Natural killer cell (primary cell): ENCODE results near the gene LYPLAL1. TPM values are rescaled to one million over a fixed set of nuclear protein-coding genes. Genes with fewer than 3 reads are reported as not detected.

Experiments
- ATAC-seq, 3 donors: fragments of 150-1000 bp in 2 of 3; fragments of 200-7000 bp in 1 of 3; cut with Tn5 transposase; 1 replicate in 1 of 3; 2 replicates in 2 of 3; pipeline ENCODE4 v1.10.0; 2021; ENCODE audit warnings: mild to moderate bottlenecking in 2 of 3, moderate library complexity in 2 of 3
- DNase-seq, 2 donors: peaks; one replicate each; pipeline versions ENCODE4 v3.0.0 to v3.0.0-alpha.2; 2013 to 2021; ENCODE audit warnings: mixed read lengths in 1 of 2
- H3K27ac ChIP-seq: one replicate; pipeline ENCODE4 v1.5.1; 2013; ENCODE audit warnings: mild to moderate bottlenecking, low read length
- H3K27me3 ChIP-seq: one replicate; pipeline ENCODE4 v1.6.1; 2013; ENCODE audit warnings: low read length; ENCODE audit not compliant: control insufficient read depth, insufficient read depth
- H3K36me3 ChIP-seq: one replicate; pipeline ENCODE4 v1.6.1; 2013; ENCODE audit warnings: low read length; ENCODE audit not compliant: control insufficient read depth, insufficient read depth
- H3K4me1 ChIP-seq: one replicate; pipeline ENCODE4 v1.6.1; 2013; ENCODE audit warnings: low read length; ENCODE audit not compliant: control insufficient read depth, insufficient read depth
- H3K4me3 ChIP-seq: one replicate; pipeline ENCODE4 v1.5.1; 2013; ENCODE audit warnings: low read length
- H3K9me3 ChIP-seq: one replicate; pipeline ENCODE4 v1.6.1; 2013; ENCODE audit warnings: low read length; ENCODE audit not compliant: control insufficient read depth, insufficient read depth
- H3K27ac Mint-ChIP-seq, 2 donors: one replicate each; pipeline ENCODE4 v1.8.0; 2022; ENCODE audit warnings: mild to moderate bottlenecking in 2 of 2, mixed read lengths in 2 of 2, moderate library complexity in 1 of 2
- H3K27me3 Mint-ChIP-seq, 2 donors: one replicate each; pipeline ENCODE4 v1.8.0; 2022; ENCODE audit warnings: low read depth in 2 of 2, mixed read lengths in 2 of 2
- H3K36me3 Mint-ChIP-seq: one replicate; pipeline ENCODE4 v1.8.0; 2022; ENCODE audit warnings: mixed read lengths
- H3K4me1 Mint-ChIP-seq, 2 donors: one replicate each; pipeline ENCODE4 v1.8.0; 2022; ENCODE audit warnings: mixed read lengths in 2 of 2
- H3K4me3 Mint-ChIP-seq: one replicate; pipeline ENCODE4 v1.8.0; 2022; ENCODE audit warnings: mild to moderate bottlenecking, moderate library complexity, mixed read lengths
- H3K9me3 Mint-ChIP-seq, 2 donors: one replicate each; pipeline ENCODE4 v1.8.0; 2022; ENCODE audit warnings: mixed read lengths in 2 of 2
- WGBS: methylation state at CpG from one replicate; pipeline ENCODE4 v1.1.7; 2013; ENCODE audit warnings: missing lambda C conversion rate; ENCODE audit not compliant: insufficient coverage; 5-methylcytosine and 5-hydroxymethylcytosine counted together
- intact Hi-C: fragments of 100-400 bp; cut with micrococcal nuclease; formaldehyde crosslinking; loops from one replicate; pipeline ENCODE4 v1.14.2; 2022
- total RNA-seq, 4 donors: library from RNA; stranded (reverse); fragments of 120-200 nt in 1 of 4; gene quantifications; one replicate each; pipeline versions ENCODE4 v1.2.3 to v1.2.4, GENCODE V29; 2013 to 2022
- TF ChIP-seq, protein P1 (sequence below): fragments of 200-600 bp; IDR thresholded peaks from one replicate; pipeline ENCODE4 v1.8.0; 2022; ENCODE audit warnings: antibody characterized with exemption

The LYPLAL1 gene
- total RNA-seq, 3 donors from 2014 or later (not counting 1 experiment from before 2014, with no cell fraction given), result 13.1 to 18.3 (median 15.9) TPM

DNA sequence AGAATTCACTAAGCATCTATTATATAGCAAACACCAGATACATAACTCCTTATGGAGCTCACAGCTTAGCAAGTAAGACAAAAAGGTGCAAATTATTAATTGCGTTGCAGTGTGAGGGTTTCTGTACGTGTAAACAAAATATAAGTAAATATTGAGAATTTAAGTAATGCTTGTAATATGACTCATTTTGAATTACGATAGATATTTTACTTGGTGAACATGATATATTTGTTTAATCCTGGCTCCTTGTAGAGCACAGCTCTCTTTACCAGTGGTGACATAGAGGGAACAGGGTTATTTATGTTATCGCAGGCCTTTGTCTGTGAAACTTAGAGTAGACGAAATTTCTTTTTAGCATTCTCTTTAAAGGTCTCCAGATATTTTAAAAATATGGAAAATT is 36.4 kb downstream of the LYPLAL1 start:
- Histone ChIP-seq H3K27me3 (no peaks in the 10 kb centered on the region), H3K4me3 (no peak overlapping the region), H3K4me1 (no peaks in the 10 kb centered on the region), H3K36me3 (peaks cover 2% of the 10 kb centered on the region), H3K9me3 (no peaks in the 10 kb centered on the region), H3K27ac (no peak overlapping the region)
- 100% methylated on average over 3 of the region's 5 CpGs for whole genome bisulfite sequencing
- no peaks in the 10 kb centered on the region for H3K27me3 Mint-ChIP-seq
- intact Hi-C loops, result no loop called here
- no peak for ATAC-seq
- no peak for DNase-seq
- TF ChIP-seq, protein P1, sequence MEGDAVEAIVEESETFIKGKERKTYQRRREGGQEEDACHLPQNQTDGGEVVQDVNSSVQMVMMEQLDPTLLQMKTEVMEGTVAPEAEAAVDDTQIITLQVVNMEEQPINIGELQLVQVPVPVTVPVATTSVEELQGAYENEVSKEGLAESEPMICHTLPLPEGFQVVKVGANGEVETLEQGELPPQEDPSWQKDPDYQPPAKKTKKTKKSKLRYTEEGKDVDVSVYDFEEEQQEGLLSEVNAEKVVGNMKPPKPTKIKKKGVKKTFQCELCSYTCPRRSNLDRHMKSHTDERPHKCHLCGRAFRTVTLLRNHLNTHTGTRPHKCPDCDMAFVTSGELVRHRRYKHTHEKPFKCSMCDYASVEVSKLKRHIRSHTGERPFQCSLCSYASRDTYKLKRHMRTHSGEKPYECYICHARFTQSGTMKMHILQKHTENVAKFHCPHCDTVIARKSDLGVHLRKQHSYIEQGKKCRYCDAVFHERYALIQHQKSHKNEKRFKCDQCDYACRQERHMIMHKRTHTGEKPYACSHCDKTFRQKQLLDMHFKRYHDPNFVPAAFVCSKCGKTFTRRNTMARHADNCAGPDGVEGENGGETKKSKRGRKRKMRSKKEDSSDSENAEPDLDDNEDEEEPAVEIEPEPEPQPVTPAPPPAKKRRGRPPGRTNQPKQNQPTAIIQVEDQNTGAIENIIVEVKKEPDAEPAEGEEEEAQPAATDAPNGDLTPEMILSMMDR, result no peak
- H3K4me1 Mint-ChIP-seq, result peaks cover 0 to under 1% of the 10 kb centered on the region in 2 donors
- no peak overlapping the region for H3K4me3 Mint-ChIP-seq
- H3K36me3 Mint-ChIP-seq, result peaks cover 7% of the 10 kb centered on the region
- no peaks in the 10 kb centered on the region for H3K9me3 Mint-ChIP-seq
- H3K27ac Mint-ChIP-seq, result no peak overlapping the region

DNA sequence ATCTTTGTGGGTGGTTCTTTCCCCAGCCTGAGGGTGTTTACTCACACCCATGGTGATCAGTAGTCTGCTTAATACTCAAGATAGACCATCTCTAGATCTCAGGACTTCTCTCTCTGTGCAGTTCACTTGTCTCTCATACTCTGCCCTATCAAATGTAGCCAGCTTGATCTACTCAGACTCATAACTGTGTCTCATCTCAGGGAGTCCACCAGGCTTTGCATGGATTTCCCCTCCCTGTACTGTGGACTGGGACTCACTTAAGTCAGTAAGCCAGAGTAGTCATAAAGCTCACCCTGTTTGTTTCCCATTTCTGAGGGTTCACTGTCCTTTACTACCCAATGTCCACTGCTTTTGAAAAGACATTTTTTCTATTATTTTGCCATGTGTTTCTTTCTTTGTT is 41.8 kb downstream of the LYPLAL1 start:
- H3K36me3 Mint-ChIP-seq, result peaks cover 17% of the 10 kb centered on the region
- Histone ChIP-seq H3K36me3 (peaks cover 2% of the 10 kb centered on the region), H3K9me3 (no peaks in the 10 kb centered on the region), H3K27ac (no peak overlapping the region), H3K4me3 (no peak overlapping the region), H3K27me3 (no peaks in the 10 kb centered on the region), H3K4me1 (no peaks in the 10 kb centered on the region)
- TF ChIP-seq, protein P1, result no peak
- H3K9me3 Mint-ChIP-seq, result no peaks in the 10 kb centered on the region
- ATAC-seq, result peak in 1 of 3 donors; percentile 22
- intact Hi-C loops, result no loop called here
- H3K4me1 Mint-ChIP-seq, result peaks cover 16 to 17% of the 10 kb centered on the region in 2 donors
- H3K27me3 Mint-ChIP-seq, result no peaks in the 10 kb centered on the region
- DNase-seq, result no peak
- no peak overlapping the region for H3K4me3 Mint-ChIP-seq
- no peak overlapping the region for H3K27ac Mint-ChIP-seq

DNA sequence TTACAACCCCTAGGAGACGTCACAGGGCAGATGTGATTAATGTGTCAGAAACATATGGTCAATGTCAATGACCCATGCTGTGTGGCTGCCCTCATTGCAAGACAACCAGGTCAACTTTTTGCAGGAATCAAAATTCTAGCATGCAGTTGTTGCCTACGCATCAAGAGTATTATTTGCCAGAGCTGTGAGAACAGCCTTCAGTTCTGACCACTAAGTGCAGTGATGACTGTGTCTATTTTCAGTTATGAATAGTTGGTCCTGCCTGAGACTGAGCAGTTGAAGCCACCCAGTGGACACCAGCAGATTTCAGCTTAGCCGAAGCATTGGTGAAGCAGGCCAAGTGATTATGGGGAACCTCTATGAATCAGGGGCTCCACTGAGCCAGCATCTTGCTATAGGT is 47.3 kb downstream of the LYPLAL1 start:
- H3K4me1 Mint-ChIP-seq, result peaks cover 9 to 15% of the 10 kb centered on the region in 2 donors
- Histone ChIP-seq H3K36me3 (no peaks in the 10 kb centered on the region), H3K9me3 (no peaks in the 10 kb centered on the region), H3K4me1 (no peaks in the 10 kb centered on the region), H3K4me3 (no peak overlapping the region), H3K27ac (no peak overlapping the region), H3K27me3 (no peaks in the 10 kb centered on the region)
- H3K9me3 Mint-ChIP-seq, result no peaks in the 10 kb centered on the region
- no peaks in the 10 kb centered on the region for H3K27me3 Mint-ChIP-seq
- no peak overlapping the region for H3K27ac Mint-ChIP-seq
- H3K4me3 Mint-ChIP-seq, result no peak overlapping the region
- ATAC-seq, result no peak
- intact Hi-C loops, result no loop called here
- DNase-seq, result no peak
- TF ChIP-seq, protein P1, result no peak
- WGBS, result 93% methylated on average over 3 of the region's 3 CpGs
- peaks cover 3% of the 10 kb centered on the region for H3K36me3 Mint-ChIP-seq

DNA sequence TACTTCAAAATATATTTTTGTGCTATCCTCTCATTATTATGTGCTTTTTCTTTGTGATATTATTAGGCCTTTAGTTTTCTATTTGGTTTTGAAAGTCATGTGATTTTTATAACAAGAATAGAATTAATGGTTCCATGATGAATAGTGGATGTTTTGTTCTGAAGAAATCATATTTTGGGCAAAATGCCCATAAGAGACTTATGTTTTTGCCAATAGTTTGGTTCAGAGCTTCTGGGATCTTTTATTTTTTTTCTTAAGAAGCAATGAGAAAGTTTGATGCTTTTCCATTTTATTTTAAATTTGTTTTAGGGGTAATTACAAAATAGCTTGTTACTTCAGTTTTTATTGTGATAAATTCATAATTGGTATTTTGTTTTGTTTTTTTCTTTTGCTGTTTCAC is 49.8 kb downstream of the LYPLAL1 start:
- intact Hi-C loops, result no loop called here
- ATAC-seq (no peak), DNase-seq (no peak)
- Mint-ChIP-seq H3K36me3 (no peaks in the 10 kb centered on the region), H3K27me3 (no peaks in the 10 kb centered on the region), H3K4me1 (peaks cover 0 to 5% of the 10 kb centered on the region in 2 donors), H3K27ac (no peak overlapping the region), H3K4me3 (no peak overlapping the region), H3K9me3 (no peaks in the 10 kb centered on the region)
- Histone ChIP-seq H3K4me1 (no peaks in the 10 kb centered on the region), H3K27ac (no peak overlapping the region), H3K36me3 (no peaks in the 10 kb centered on the region), H3K27me3 (no peaks in the 10 kb centered on the region), H3K9me3 (no peaks in the 10 kb centered on the region), H3K4me3 (no peak overlapping the region)
- TF ChIP-seq, protein P1, result no peak
